SK-MEL-5 (cell line): Measurements from ENCODE around the gene DNAJC1. TPM values are rescaled to one million over a fixed set of nuclear protein-coding genes. Genes with fewer than 3 reads are reported as not detected.

ENCODE experiments used
- DNase-seq: peaks from one replicate; pipeline ENCODE4 v3.0.0-alpha.2; 2016; ENCODE audit warnings: low read depth, low spot score
- in situ Hi-C: cut with HindIII; loops from 2 replicates; pipeline ENCODE4 v1.10.0; 2016; ENCODE audit warnings: low sequenced_read_pairs, high pct_unique_total_duplicates, low pct_unique_long_range_greater_than_20kb
- total RNA-seq: library from RNA; depleted of rRNA; stranded (reverse); fragments of >200 nt; shearing (Covaris generic); gene quantifications from 2 replicates; pipeline ENCODE4 v1.2.3, GENCODE V29; 2014

Gene DNAJC1
- total RNA-seq, 1 experiment from 2014 or later = 26.6 TPM

GRCh38 chr10:22016046-22016705, 12.6 kb upstream of the DNAJC1 start:
- DNase-seq = no peak
- in situ Hi-C loops = no loop called here

- in situ Hi-C loops = no loop called here
These were observed 7.5 kb upstream of the DNAJC1 start for GRCh38 chr10:22010973-22011408.

GRCh38 chr10:22010539-22010938, 7.0 kb upstream of the DNAJC1 start:
- in situ Hi-C loops = no loop called here

More at GRCh38 chr10:22010973-22011408, 7.5 kb upstream of the DNAJC1 start:
- peak; percentile 27 for DNase-seq

GRCh38 chr10:22006379-22006884, 2.9 kb upstream of the DNAJC1 start:
- no peak for DNase-seq
- in situ Hi-C loops = no loop called here

More at GRCh38 chr10:22010539-22010938, 7.0 kb upstream of the DNAJC1 start:
- DNase-seq = no peak

- in situ Hi-C loops = no loop called here
- DNase-seq = no peak
These were observed 2.2 kb upstream of the DNAJC1 start for GRCh38 chr10:22005763-22006162.

GRCh38 chr10:22003964-22004281, 393 bp upstream of the DNAJC1 start:
- in situ Hi-C loops = no loop called here
- no peak for DNase-seq

- no peak for DNase-seq
- in situ Hi-C loops = no loop called here
These were observed 846 bp downstream of the DNAJC1 start for GRCh38 chr10:22002591-22003176.

- in situ Hi-C loops = no loop called here
- no peak for DNase-seq
These were observed 8.0 kb downstream of the DNAJC1 start for GRCh38 chr10:21995557-21995956.

- in situ Hi-C loops = no loop called here
These were observed 10.0 kb downstream of the DNAJC1 start for GRCh38 chr10:21993360-21994001.

GRCh38 chr10:21991785-21992184, 11.7 kb downstream of the DNAJC1 start:
- in situ Hi-C loops = no loop called here
- no peak for DNase-seq

More at GRCh38 chr10:21993360-21994001, 10.0 kb downstream of the DNAJC1 start:
- peak; percentile 41 for DNase-seq

GRCh38 chr10:21990449-21990848, 13.1 kb downstream of the DNAJC1 start:
- no peak for DNase-seq
- in situ Hi-C loops = no loop called here

GRCh38 chr10:21989453-21990154, 13.9 kb downstream of the DNAJC1 start:
- peak; percentile 62 for DNase-seq
- in situ Hi-C loops = no loop called here

GRCh38 chr10:21985541-21985940, 18.0 kb downstream of the DNAJC1 start:
- in situ Hi-C loops = no loop called here

GRCh38 chr10:21981118-21981517, 22.4 kb downstream of the DNAJC1 start:
- in situ Hi-C loops = no loop called here
- no peak for DNase-seq

More at GRCh38 chr10:21985541-21985940, 18.0 kb downstream of the DNAJC1 start:
- DNase-seq = no peak

GRCh38 chr10:21980691-21981090, 22.8 kb downstream of the DNAJC1 start:
- in situ Hi-C loops = no loop called here
- DNase-seq = no peak

- no peak for DNase-seq
These were observed 25.2 kb downstream of the DNAJC1 start for GRCh38 chr10:21978191-21978862.

GRCh38 chr10:21976739-21977138, 26.8 kb downstream of the DNAJC1 start:
- in situ Hi-C loops = no loop called here
- DNase-seq = no peak

More at GRCh38 chr10:21978191-21978862, 25.2 kb downstream of the DNAJC1 start:
- in situ Hi-C loops = no loop called here

GRCh38 chr10:21976280-21976679, 27.2 kb downstream of the DNAJC1 start:
- in situ Hi-C loops = no loop called here
- no peak for DNase-seq
